ENCODE results near the gene PLEKHA6.
A peak's percentile ranks its signal among the peaks of the same experiment; 100 is the strongest.

PLEKHA6 gene

GRCh38 chr1:204359474-204360255 lies at the start of gene PLEKHA6:
PLEKHA6 (minus strand) TSS chr1:204359929; CDS start chr1:204273727, 86,202 bp downstream.
- no peaks in the 10 kb centered on the region for H3K9me3 ChIP-seq (ENCODE audit: severe bottlenecking)
- TF ChIP-seq, protein P1, sequence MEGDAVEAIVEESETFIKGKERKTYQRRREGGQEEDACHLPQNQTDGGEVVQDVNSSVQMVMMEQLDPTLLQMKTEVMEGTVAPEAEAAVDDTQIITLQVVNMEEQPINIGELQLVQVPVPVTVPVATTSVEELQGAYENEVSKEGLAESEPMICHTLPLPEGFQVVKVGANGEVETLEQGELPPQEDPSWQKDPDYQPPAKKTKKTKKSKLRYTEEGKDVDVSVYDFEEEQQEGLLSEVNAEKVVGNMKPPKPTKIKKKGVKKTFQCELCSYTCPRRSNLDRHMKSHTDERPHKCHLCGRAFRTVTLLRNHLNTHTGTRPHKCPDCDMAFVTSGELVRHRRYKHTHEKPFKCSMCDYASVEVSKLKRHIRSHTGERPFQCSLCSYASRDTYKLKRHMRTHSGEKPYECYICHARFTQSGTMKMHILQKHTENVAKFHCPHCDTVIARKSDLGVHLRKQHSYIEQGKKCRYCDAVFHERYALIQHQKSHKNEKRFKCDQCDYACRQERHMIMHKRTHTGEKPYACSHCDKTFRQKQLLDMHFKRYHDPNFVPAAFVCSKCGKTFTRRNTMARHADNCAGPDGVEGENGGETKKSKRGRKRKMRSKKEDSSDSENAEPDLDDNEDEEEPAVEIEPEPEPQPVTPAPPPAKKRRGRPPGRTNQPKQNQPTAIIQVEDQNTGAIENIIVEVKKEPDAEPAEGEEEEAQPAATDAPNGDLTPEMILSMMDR (IDR thresholded peaks at IDR 0.05; ENCODE audit: poor library complexity, severe bottlenecking), result peak; percentile 36
- no peaks in the 10 kb centered on the region for H3K36me3 ChIP-seq (ENCODE audit: low read depth)
- H3K27ac ChIP-seq (ENCODE audit: poor library complexity, severe bottlenecking), result no peak within 1 kb of the TSS
- H3K27me3 ChIP-seq (ENCODE audit: insufficient read depth, poor library complexity, severe bottlenecking), result no peaks in the 10 kb centered on the region
- DNase-seq (ENCODE audit: low spot score) (no peak), ATAC-seq (ENCODE audit: low read depth) (peak; percentile 52)
- H3K4me1 ChIP-seq (ENCODE audit: insufficient read depth, poor library complexity, severe bottlenecking), result no peaks in the 10 kb centered on the region
- H3K4me3 ChIP-seq (ENCODE audit: severe bottlenecking), result no peak within 1 kb of the TSS

- H3K27me3 ChIP-seq (ENCODE audit: insufficient read depth, poor library complexity, severe bottlenecking), result no peaks in the 10 kb centered on the region
- peaks cover 22% of the 10 kb centered on the region for H3K4me1 ChIP-seq (ENCODE audit: insufficient read depth, poor library complexity, severe bottlenecking)
- ATAC-seq (ENCODE audit: low read depth) (no peak), DNase-seq (ENCODE audit: low spot score) (no peak)
- H3K9me3 ChIP-seq (ENCODE audit: severe bottlenecking), result no peaks in the 10 kb centered on the region
- TF ChIP-seq, protein P1 (IDR thresholded peaks at IDR 0.05; ENCODE audit: poor library complexity, severe bottlenecking), result no peak
- peak overlapping the region; percentile 76 for H3K27ac ChIP-seq (ENCODE audit: poor library complexity, severe bottlenecking)
- H3K36me3 ChIP-seq (ENCODE audit: low read depth), result peaks cover 70% of the 10 kb centered on the region
- peak overlapping the region; percentile 94 for H3K4me3 ChIP-seq (ENCODE audit: severe bottlenecking)
Observed at GRCh38 chr1:204409123-204409522, 49.4 kb upstream of the PLEKHA6 start.

DNA sequence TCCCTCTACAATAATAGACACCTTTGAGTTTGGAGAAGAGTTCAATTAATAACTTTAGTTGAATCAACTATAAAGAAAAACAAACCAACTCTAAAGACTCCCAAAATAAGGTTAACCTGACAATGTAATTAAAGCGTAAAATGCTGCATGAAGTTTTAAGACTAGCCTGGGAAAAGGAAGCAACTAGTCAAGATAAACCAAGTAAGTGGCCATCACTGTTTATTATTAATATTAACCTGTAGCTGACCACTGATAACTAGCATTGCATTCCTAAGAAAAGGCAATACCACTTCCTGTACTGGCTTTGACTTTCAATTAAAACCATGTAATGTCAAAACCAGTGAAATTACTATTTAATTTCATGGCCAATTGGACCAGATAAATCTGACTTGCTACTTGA lies 48.9 kb upstream of the PLEKHA6 start:
- Histone ChIP-seq H3K4me3 (ENCODE audit: severe bottlenecking) (peak overlapping the region; percentile 94), H3K36me3 (ENCODE audit: low read depth) (peaks cover 76% of the 10 kb centered on the region)
- DNase-seq (ENCODE audit: low spot score), result no peak

GRCh38 chr1:204408074-204408507 lies 48.4 kb upstream of the PLEKHA6 start:
- peaks cover 22% of the 10 kb centered on the region for H3K4me1 ChIP-seq (ENCODE audit: insufficient read depth, poor library complexity, severe bottlenecking)
- H3K27me3 ChIP-seq (ENCODE audit: insufficient read depth, poor library complexity, severe bottlenecking), result no peaks in the 10 kb centered on the region
- no peaks in the 10 kb centered on the region for H3K9me3 ChIP-seq (ENCODE audit: severe bottlenecking)
- no peak for ATAC-seq (ENCODE audit: low read depth)
- H3K36me3 ChIP-seq (ENCODE audit: low read depth), result peaks cover 81% of the 10 kb centered on the region
- TF ChIP-seq, protein P1 (IDR thresholded peaks at IDR 0.05; ENCODE audit: poor library complexity, severe bottlenecking), result no peak
- peak overlapping the region; percentile 94 for H3K4me3 ChIP-seq (ENCODE audit: severe bottlenecking)
- peak overlapping the region; percentile 76 for H3K27ac ChIP-seq (ENCODE audit: poor library complexity, severe bottlenecking)
- DNase-seq (ENCODE audit: low spot score), result no peak

More for the DNA sequence above, 48.9 kb upstream of the PLEKHA6 start:
- H3K9me3 ChIP-seq (ENCODE audit: severe bottlenecking), result no peaks in the 10 kb centered on the region
- peaks cover 22% of the 10 kb centered on the region for H3K4me1 ChIP-seq (ENCODE audit: insufficient read depth, poor library complexity, severe bottlenecking)
- ATAC-seq (ENCODE audit: low read depth), result no peak
- H3K27me3 ChIP-seq (ENCODE audit: insufficient read depth, poor library complexity, severe bottlenecking), result no peaks in the 10 kb centered on the region
- TF ChIP-seq, protein P1 (IDR thresholded peaks at IDR 0.05; ENCODE audit: poor library complexity, severe bottlenecking), result no peak
- H3K27ac ChIP-seq (ENCODE audit: poor library complexity, severe bottlenecking), result peak overlapping the region; percentile 76
